ENCODE data around the gene AOPEP. TPM values are rescaled to one million over a fixed set of nuclear protein-coding genes. Genes with fewer than 3 reads are reported as not detected.

The AOPEP gene
- total RNA-seq, 1 donor from 2014 or later = 305 TPM

GRCh38 chr9:94725293-94725692 is 1.2 kb upstream of the AOPEP start:
- H3K27ac ChIP-seq = no peak overlapping the region
- intact Hi-C loops (cut with DNase I) = no loop called here
- no peak for TF ChIP-seq POLR2A (IDR thresholded peaks at IDR 0.05)
- TF ChIP-seq POLR2AphosphoS5 (IDR thresholded peaks at IDR 0.05; ENCODE audit: insufficient read depth in 1 of 2, low read depth in 1 of 2) = no peak
- TF ChIP-seq, protein P1, sequence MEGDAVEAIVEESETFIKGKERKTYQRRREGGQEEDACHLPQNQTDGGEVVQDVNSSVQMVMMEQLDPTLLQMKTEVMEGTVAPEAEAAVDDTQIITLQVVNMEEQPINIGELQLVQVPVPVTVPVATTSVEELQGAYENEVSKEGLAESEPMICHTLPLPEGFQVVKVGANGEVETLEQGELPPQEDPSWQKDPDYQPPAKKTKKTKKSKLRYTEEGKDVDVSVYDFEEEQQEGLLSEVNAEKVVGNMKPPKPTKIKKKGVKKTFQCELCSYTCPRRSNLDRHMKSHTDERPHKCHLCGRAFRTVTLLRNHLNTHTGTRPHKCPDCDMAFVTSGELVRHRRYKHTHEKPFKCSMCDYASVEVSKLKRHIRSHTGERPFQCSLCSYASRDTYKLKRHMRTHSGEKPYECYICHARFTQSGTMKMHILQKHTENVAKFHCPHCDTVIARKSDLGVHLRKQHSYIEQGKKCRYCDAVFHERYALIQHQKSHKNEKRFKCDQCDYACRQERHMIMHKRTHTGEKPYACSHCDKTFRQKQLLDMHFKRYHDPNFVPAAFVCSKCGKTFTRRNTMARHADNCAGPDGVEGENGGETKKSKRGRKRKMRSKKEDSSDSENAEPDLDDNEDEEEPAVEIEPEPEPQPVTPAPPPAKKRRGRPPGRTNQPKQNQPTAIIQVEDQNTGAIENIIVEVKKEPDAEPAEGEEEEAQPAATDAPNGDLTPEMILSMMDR (IDR thresholded peaks at IDR 0.05) = no peak
- DNase-seq (ENCODE audit: extremely low spot score in 2 of 2) = no peak
- H3K36me3 ChIP-seq = no peaks in the 10 kb centered on the region
- H3K27me3 ChIP-seq = no peaks in the 10 kb centered on the region
- H3K9me3 ChIP-seq = no peaks in the 10 kb centered on the region
- peaks cover 11% of the 10 kb centered on the region for H3K4me1 ChIP-seq
- H3K4me3 ChIP-seq = no peak overlapping the region

GRCh38 chr9:94728719-94729118 is 2.2 kb downstream of the AOPEP start:
- DNase-seq (ENCODE audit: extremely low spot score in 2 of 2) = no peak
- H3K27me3 ChIP-seq = no peaks in the 10 kb centered on the region
- peaks cover 11% of the 10 kb centered on the region for H3K4me1 ChIP-seq
- no peaks in the 10 kb centered on the region for H3K9me3 ChIP-seq
- H3K36me3 ChIP-seq = no peaks in the 10 kb centered on the region
- no peak overlapping the region for H3K27ac ChIP-seq
- intact Hi-C loops (cut with DNase I) = no loop called here
- H3K4me3 ChIP-seq = no peak overlapping the region
- TF ChIP-seq, protein P1 (IDR thresholded peaks at IDR 0.05) = no peak
- TF ChIP-seq POLR2A (IDR thresholded peaks at IDR 0.05) (no peak), POLR2AphosphoS5 (IDR thresholded peaks at IDR 0.05; ENCODE audit: insufficient read depth in 1 of 2, low read depth in 1 of 2) (no peak)

DNA sequence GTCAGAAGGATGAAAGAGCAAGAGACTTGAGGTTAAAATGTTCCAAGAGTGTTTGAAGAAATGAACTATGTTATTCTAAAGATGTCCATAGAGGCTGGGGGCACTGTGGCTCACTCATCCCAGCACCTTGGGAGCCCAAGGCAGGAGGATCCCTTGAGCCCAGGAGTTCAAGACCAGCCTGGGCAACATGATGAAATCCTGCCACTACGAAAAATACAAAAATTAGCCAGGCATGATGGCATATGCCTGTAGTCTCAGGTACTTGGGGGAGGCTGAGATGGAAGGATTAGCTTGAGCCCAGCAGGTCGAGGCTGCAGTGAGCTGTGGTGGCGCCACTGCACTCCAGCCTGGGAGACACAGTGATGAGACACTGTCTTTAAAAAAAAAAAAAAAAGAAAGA is 2.7 kb downstream of the AOPEP start:
- DNase-seq (ENCODE audit: extremely low spot score in 2 of 2) = no peak

DNA sequence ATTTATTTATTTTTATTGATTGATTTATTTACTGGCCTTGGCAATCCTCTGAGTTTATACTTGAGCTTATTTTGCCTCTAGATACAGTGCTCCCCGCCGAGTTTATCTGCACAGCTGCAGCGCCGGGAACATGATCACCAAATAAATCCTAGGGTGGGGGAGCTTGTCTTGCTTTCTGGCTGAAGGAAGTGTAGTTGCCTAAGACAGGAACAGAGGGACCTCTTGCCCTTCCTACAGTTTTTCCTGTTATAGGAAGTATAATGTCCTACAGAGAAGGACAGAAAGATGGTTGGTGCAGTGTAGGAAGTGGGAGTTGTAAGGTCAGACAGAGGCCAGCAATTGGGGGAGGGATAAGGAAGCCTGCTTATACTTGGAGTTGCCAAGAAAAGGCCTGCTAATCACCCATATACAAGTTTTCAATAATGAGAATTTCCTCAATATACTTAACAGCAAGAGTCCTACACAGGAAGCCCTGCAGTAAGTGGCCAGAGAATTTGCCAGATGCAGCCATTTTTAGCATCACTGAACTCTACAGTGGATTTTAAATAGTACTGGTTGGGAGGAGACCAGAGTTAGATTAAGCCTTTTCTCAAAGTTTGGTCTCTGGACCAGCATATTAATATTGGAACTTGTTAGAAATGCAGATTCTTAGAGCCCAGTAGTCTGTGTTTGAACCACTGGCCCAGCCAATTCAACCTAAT is 7.7 kb downstream of the AOPEP start:
- intact Hi-C loops (cut with DNase I) = no loop called here
- no peaks in the 10 kb centered on the region for H3K36me3 ChIP-seq
- TF ChIP-seq POLR2AphosphoS5 (IDR thresholded peaks at IDR 0.05; ENCODE audit: insufficient read depth in 1 of 2, low read depth in 1 of 2) (no peak), POLR2A (IDR thresholded peaks at IDR 0.05) (no peak)
- TF ChIP-seq, protein P1 (IDR thresholded peaks at IDR 0.05) = no peak
- no peak overlapping the region for H3K27ac ChIP-seq
- DNase-seq (ENCODE audit: extremely low spot score in 2 of 2) = no peak
- H3K27me3 ChIP-seq = no peaks in the 10 kb centered on the region
- no peaks in the 10 kb centered on the region for H3K4me1 ChIP-seq
- no peaks in the 10 kb centered on the region for H3K9me3 ChIP-seq
- no peak overlapping the region for H3K4me3 ChIP-seq

More for the DNA sequence above, 2.7 kb downstream of the AOPEP start:
- no peak for TF ChIP-seq POLR2AphosphoS5 (IDR thresholded peaks at IDR 0.05; ENCODE audit: insufficient read depth in 1 of 2, low read depth in 1 of 2)
- TF ChIP-seq, protein P1 (IDR thresholded peaks at IDR 0.05) = no peak
- no peak for TF ChIP-seq POLR2A (IDR thresholded peaks at IDR 0.05)
- no peak overlapping the region for H3K27ac ChIP-seq
- intact Hi-C loops (cut with DNase I) = no loop called here
- H3K36me3 ChIP-seq = no peaks in the 10 kb centered on the region
- H3K4me1 ChIP-seq = peaks cover 11% of the 10 kb centered on the region
- no peaks in the 10 kb centered on the region for H3K27me3 ChIP-seq
- H3K4me3 ChIP-seq = no peak overlapping the region
- H3K9me3 ChIP-seq = no peaks in the 10 kb centered on the region

GRCh38 chr9:94736759-94737158 is 10.3 kb downstream of the AOPEP start:
- Histone ChIP-seq H3K27ac (no peak overlapping the region), H3K27me3 (no peaks in the 10 kb centered on the region), H3K4me3 (no peak overlapping the region), H3K36me3 (no peaks in the 10 kb centered on the region), H3K4me1 (no peaks in the 10 kb centered on the region), H3K9me3 (no peaks in the 10 kb centered on the region)
- intact Hi-C loops (cut with DNase I) = no loop called here
- no peak for DNase-seq (ENCODE audit: extremely low spot score in 2 of 2)
- TF ChIP-seq, protein P1 (IDR thresholded peaks at IDR 0.05) = no peak
- TF ChIP-seq POLR2AphosphoS5 (IDR thresholded peaks at IDR 0.05; ENCODE audit: insufficient read depth in 1 of 2, low read depth in 1 of 2) = no peak
- TF ChIP-seq POLR2A (IDR thresholded peaks at IDR 0.05) = no peak
